Suprapubic skin (tissue), 4 donors: Measurements from ENCODE around the gene KIAA1671.

ENCODE experiments used
- POLR2A ChIP-seq, 2 donors: fragments of 450-650 bp; IDR thresholded peaks; one replicate each; pipeline ENCODE4 v1.6.1; 2017; ENCODE audit warnings: antibody characterized with exemption in 2 of 2, mild to moderate bottlenecking in 2 of 2, moderate library complexity in 2 of 2
- POLR2AphosphoS5 ChIP-seq, 3 donors: sonication (generic); formaldehyde crosslinking; IDR thresholded peaks; one replicate each; pipeline ENCODE4 v1.6.1; 2017; ENCODE audit warnings: antibody characterized with exemption in 3 of 3
- TF ChIP-seq, protein P1 (sequence below), 2 donors: fragments of 200-600 bp in 1 of 2; fragments of 450-650 bp in 1 of 2; sonication (generic) in 1 of 2; IDR thresholded peaks; one replicate each; pipeline ENCODE4 v1.5.1; 2016 to 2019; ENCODE audit warnings: antibody characterized with exemption in 2 of 2, mild to moderate bottlenecking in 1 of 2, moderate library complexity in 1 of 2

DNA sequence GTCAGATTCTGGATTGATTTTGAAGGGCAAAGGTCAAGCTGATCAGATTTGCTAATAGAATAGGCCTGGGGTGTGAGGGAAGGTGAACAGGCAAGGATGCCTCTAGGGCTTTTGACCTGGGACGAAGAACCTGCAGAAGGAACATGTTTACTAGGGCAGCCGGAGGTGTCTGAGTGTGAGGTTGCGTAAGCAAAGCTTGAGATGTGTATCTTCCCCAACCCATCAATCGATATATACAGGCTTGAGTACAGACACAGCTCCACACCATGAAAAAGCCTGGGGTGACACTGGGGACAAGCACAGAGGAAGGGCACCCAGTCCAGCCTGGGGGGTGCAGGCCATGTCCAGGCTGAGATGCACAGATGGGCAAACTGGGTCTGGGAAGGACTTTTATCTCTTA, 7.1 kb upstream of the KIAA1671 start:
- TF ChIP-seq, protein P1, sequence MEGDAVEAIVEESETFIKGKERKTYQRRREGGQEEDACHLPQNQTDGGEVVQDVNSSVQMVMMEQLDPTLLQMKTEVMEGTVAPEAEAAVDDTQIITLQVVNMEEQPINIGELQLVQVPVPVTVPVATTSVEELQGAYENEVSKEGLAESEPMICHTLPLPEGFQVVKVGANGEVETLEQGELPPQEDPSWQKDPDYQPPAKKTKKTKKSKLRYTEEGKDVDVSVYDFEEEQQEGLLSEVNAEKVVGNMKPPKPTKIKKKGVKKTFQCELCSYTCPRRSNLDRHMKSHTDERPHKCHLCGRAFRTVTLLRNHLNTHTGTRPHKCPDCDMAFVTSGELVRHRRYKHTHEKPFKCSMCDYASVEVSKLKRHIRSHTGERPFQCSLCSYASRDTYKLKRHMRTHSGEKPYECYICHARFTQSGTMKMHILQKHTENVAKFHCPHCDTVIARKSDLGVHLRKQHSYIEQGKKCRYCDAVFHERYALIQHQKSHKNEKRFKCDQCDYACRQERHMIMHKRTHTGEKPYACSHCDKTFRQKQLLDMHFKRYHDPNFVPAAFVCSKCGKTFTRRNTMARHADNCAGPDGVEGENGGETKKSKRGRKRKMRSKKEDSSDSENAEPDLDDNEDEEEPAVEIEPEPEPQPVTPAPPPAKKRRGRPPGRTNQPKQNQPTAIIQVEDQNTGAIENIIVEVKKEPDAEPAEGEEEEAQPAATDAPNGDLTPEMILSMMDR (IDR thresholded peaks at IDR 0.05): no peak
- TF ChIP-seq POLR2AphosphoS5 (IDR thresholded peaks at IDR 0.05): no peak
- TF ChIP-seq POLR2A (IDR thresholded peaks at IDR 0.05): no peak
